Bronchial epithelial cell (primary cell): Measurements from ENCODE around the gene IRF2. TPM values are rescaled to one million over a fixed set of nuclear protein-coding genes. Genes with fewer than 3 reads are reported as not detected.

Experiments used
- DNase-seq: peaks from one replicate; pipeline ENCODE4 v3.0.0-alpha.2; 2010; ENCODE audit warnings: low read depth
- FAIRE-seq: peaks from 2 replicates; lab custom pipeline; 2011; peaks lifted over from hg19 to GRCh38; lab: Jason Lieb, UNC
- H3K27me3 ChIP-seq: 2 replicates; pipeline ENCODE4 v1.5.1; 2011; ENCODE audit warnings: low read length; ENCODE audit not compliant: control insufficient read depth, insufficient read depth
- H3K36me3 ChIP-seq: 2 replicates; pipeline ENCODE4 v1.5.1; 2011; ENCODE audit warnings: low read length; ENCODE audit not compliant: control insufficient read depth, insufficient read depth
- H3K4me3 ChIP-seq: 2 replicates; pipeline ENCODE4 v1.5.1; 2011; ENCODE audit warnings: mild to moderate bottlenecking, low read depth, low read length, control low read depth
- CTCF ChIP-seq: IDR thresholded peaks from 2 replicates; pipeline ENCODE4 v1.5.1; 2011; ENCODE audit warnings: mild to moderate bottlenecking, moderate library complexity, low read length, control low read depth, inconsistent platforms; ENCODE audit not compliant: insufficient read depth, severe bottlenecking
- total RNA-seq: library from RNA; depleted of rRNA; stranded (reverse); fragments of >200 nt; gene quantifications from 2 replicates; pipeline ENCODE4 v1.2.1, GENCODE V29; 2014

IRF2 gene
- total RNA-seq, 1 donor from 2014 or later, result 16.1 TPM

DNA sequence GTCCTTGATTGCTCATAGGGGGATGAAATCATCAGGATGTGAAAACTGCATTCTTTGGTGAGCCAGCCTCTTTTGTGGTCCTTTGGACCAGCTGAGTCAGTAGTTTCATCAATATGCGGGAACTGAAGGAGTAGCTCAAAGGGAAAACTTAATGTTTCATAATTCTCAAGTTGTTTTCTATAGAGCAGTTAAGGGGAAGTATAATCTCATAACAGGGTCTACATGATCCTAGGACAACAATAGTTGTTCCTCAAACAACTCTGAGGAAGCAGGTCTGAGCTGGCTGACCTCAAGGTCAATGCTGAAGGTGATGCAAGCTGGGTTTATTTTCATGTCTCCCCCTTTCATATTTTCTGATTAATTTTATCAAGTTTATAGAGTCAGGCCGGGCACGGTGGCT is 36.1 kb upstream of the IRF2 start:
- FAIRE-seq (no peak), DNase-seq (no peak)
- Histone ChIP-seq H3K27me3 (peaks cover 2% of the 10 kb centered on the region), H3K36me3 (no peaks in the 10 kb centered on the region), H3K4me3 (no peak overlapping the region)
- no peak for TF ChIP-seq CTCF

- DNase-seq (no peak), FAIRE-seq (no peak)
- TF ChIP-seq CTCF, result peak; percentile 26
- Histone ChIP-seq H3K4me3 (no peak overlapping the region), H3K36me3 (no peaks in the 10 kb centered on the region), H3K27me3 (no peaks in the 10 kb centered on the region)
Measured at GRCh38 chr4:184506527-184507121, 32.3 kb upstream of the IRF2 start.

- no peak for TF ChIP-seq CTCF
- no peaks in the 10 kb centered on the region for H3K27me3 ChIP-seq
- FAIRE-seq, result no peak
Measured at GRCh38 chr4:184504385-184504784, 30.0 kb upstream of the IRF2 start.

GRCh38 chr4:184503869-184504300 is 29.5 kb upstream of the IRF2 start:
- peak; percentile 60 for FAIRE-seq
- Histone ChIP-seq H3K4me3 (no peak overlapping the region), H3K27me3 (no peaks in the 10 kb centered on the region), H3K36me3 (no peaks in the 10 kb centered on the region)
- peak; percentile 21 for DNase-seq
- no peak for TF ChIP-seq CTCF

More at GRCh38 chr4:184504385-184504784, 30.0 kb upstream of the IRF2 start:
- H3K4me3 ChIP-seq, result no peak overlapping the region
- no peak for DNase-seq
- H3K36me3 ChIP-seq, result no peaks in the 10 kb centered on the region

GRCh38 chr4:184500748-184501589 is 26.6 kb upstream of the IRF2 start:
- no peak for TF ChIP-seq CTCF
- Histone ChIP-seq H3K4me3 (no peak overlapping the region), H3K27me3 (no peaks in the 10 kb centered on the region), H3K36me3 (no peaks in the 10 kb centered on the region)
- DNase-seq (no peak), FAIRE-seq (peak; percentile 58)
